ENCODE data around the gene RGS9.

- TF ChIP-seq POLR2A (IDR thresholded peaks at IDR 0.05), result no peak
- TF ChIP-seq CTCF (IDR thresholded peaks at IDR 0.05 in 4 of 5, conservative IDR thresholded peaks at IDR 0.05 in 1 of 5), result no peak
Observed at GRCh38 chr17:65104973-65105372, 32.2 kb upstream of the RGS9 start.

All from gastrocnemius medialis (tissue), 4 donors.